WERI-Rb-1 (cell line): ENCODE data around the gene REN.

Experiments
- DNase-seq: peaks from one replicate; pipeline ENCODE4 v3.0.0-alpha.2; 2020
- H3K27ac ChIP-seq: fragments of 250-450 bp; sonication (Bioruptor Pico); 2 replicates; pipeline ENCODE4 v1.5.1; 2020; ENCODE audit warnings: mild to moderate bottlenecking, moderate library complexity
- H3K27me3 ChIP-seq: fragments of 250-450 bp; sonication (Bioruptor Pico); 2 replicates; pipeline ENCODE4 v1.5.1; 2021; ENCODE audit warnings: mild to moderate bottlenecking, low read depth, moderate library complexity; ENCODE audit not compliant: insufficient read depth, severe bottlenecking
- H3K36me3 ChIP-seq: fragments of 250-450 bp; sonication (Bioruptor Pico); 2 replicates; pipeline ENCODE4 v1.5.1; 2020; ENCODE audit warnings: mild to moderate bottlenecking, moderate library complexity
- H3K4me3 ChIP-seq: 2 replicates; pipeline ENCODE4 v1.5.1; 2011; ENCODE audit warnings: low read depth, mild to moderate bottlenecking, control low read depth, low read length
- H3K9me3 ChIP-seq: fragments of 250-450 bp; sonication (Bioruptor Pico); 2 replicates; pipeline ENCODE4 v1.5.1; 2021; ENCODE audit warnings: mild to moderate bottlenecking, moderate library complexity; ENCODE audit not compliant: severe bottlenecking
- TF ChIP-seq, protein P1 (sequence below): IDR thresholded peaks from 2 replicates; pipeline ENCODE4 v1.5.1; 2011; ENCODE audit warnings: low read depth, mild to moderate bottlenecking, control low read depth, inconsistent platforms, low read length

The REN gene

DNA sequence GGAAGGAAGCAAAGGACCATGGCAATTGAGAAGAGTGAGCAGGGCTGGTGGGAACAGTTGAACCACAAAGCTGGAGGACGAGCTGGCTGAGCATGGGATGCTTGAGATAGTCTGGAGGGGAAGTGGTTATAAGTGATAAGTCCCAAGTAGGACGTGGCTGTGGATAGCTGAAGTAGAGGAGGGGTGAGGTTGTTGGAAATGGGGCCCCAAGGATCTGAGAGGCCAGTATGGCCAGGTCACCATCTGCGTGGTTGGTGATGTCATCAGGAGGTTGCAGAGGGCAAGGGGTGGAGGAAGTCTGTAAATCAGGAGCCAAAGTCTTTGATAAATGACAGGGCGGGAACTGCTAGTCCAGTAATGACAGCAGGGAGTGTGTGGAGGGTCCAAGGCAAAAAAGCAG is 11.0 kb upstream of the REN start:
- no peak overlapping the region for H3K4me3 ChIP-seq
- DNase-seq = no peak
- H3K27me3 ChIP-seq = no peaks in the 10 kb centered on the region
- H3K9me3 ChIP-seq = peaks cover 21% of the 10 kb centered on the region
- H3K36me3 ChIP-seq = no peaks in the 10 kb centered on the region
- H3K27ac ChIP-seq = no peak overlapping the region
- TF ChIP-seq, protein P1, sequence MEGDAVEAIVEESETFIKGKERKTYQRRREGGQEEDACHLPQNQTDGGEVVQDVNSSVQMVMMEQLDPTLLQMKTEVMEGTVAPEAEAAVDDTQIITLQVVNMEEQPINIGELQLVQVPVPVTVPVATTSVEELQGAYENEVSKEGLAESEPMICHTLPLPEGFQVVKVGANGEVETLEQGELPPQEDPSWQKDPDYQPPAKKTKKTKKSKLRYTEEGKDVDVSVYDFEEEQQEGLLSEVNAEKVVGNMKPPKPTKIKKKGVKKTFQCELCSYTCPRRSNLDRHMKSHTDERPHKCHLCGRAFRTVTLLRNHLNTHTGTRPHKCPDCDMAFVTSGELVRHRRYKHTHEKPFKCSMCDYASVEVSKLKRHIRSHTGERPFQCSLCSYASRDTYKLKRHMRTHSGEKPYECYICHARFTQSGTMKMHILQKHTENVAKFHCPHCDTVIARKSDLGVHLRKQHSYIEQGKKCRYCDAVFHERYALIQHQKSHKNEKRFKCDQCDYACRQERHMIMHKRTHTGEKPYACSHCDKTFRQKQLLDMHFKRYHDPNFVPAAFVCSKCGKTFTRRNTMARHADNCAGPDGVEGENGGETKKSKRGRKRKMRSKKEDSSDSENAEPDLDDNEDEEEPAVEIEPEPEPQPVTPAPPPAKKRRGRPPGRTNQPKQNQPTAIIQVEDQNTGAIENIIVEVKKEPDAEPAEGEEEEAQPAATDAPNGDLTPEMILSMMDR = no peak

DNA sequence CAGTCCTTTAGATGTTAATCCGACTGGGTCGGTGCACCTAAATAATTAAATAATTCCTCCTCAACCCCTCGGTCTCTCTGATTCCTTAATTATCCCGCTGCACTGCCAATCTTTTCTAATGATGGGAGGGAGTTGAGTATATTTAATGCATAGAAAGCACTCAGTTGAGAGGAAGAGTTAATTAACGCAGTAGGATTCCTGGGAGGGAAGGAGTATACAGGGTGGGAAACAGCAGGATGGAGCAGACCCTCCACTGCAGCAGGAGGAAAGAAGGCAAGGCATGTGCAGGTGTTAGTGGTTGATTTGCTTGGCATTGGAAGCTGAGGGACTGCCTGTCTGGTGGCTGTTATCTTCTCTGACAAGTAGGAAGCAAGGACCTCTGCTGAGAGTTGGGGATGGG is 9.9 kb upstream of the REN start:
- H3K27me3 ChIP-seq = no peaks in the 10 kb centered on the region
- no peak overlapping the region for H3K27ac ChIP-seq
- DNase-seq = no peak
- H3K9me3 ChIP-seq = peaks cover 26% of the 10 kb centered on the region
- TF ChIP-seq, protein P1 = no peak
- H3K4me3 ChIP-seq = no peak overlapping the region
- H3K36me3 ChIP-seq = no peaks in the 10 kb centered on the region

DNA sequence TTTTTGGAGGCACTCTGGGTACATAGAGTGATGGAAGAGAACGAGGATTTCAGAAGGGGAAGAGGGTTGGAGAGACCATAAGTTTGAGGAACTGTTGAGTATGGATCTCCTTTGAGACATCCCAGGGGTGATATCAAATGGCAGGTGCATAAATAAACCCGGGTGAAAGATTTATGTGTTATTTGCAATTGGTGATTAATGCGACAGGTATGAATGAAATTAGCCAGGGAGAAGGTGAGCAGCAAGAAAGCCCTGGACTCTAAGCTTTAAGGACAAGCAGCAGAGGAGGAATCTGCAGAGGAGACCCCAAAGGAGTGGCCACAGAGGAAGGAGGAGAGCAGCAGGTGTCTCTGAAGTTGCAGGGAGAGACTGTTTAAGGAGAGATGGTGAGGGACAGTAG is 8.8 kb upstream of the REN start:
- Histone ChIP-seq H3K27me3 (no peaks in the 10 kb centered on the region), H3K9me3 (peaks cover 29% of the 10 kb centered on the region), H3K4me3 (no peak overlapping the region), H3K27ac (no peak overlapping the region), H3K36me3 (no peaks in the 10 kb centered on the region)
- DNase-seq = no peak
- TF ChIP-seq, protein P1 = no peak

DNA sequence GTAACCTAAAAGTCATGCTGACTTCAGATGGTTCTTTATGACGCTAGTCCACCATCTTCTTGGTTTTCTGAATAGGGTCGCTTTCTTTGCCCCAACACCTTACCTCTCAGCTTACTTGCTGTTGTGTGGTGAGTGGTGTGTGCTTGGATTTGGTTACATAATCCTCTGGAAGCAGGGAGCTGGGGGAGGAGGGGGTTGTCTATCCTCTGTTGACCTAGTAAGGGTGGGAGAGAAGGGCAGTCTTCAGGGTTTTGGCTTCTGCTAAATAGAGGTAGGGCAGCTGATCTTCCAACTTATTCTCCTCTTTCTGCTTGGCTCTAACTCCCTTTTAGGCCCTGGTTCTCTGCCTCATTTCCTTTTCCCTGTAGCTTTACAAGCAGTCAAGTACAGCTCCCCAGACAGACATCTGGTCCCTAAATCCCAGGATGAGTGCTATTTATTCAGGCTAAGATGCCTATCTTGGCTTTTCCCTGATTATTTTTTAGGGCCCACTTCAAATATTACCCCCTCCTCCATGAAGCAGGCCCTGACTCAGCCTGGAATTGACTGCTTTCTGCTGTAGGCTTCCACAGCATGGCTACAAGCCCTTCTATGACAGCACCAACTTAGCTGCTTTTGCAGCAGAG is 6.4 kb upstream of the REN start:
- H3K9me3 ChIP-seq = peaks cover 41% of the 10 kb centered on the region
- DNase-seq = peak; percentile 92

DNA sequence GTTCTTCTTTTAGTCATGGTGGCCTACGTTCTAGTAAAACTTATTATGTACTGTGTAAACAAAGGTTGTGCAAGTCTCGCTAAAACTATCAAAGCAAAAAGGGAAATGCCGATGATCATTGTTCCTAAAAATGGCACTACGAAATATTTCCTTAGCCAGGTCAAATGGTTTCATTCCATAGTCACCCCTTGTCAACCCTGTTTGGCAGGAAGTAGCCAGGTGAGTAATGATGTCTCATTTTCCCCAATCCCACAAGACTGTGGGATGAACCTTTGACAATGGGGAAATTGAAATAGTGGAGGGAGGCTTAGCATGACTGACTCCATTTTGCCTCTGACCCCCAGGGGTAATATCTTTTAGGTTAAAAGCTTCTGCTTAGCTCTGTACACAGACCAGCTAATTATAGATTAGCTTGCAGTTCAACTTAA is 5.6 kb upstream of the REN start:
- TF ChIP-seq, protein P1 = no peak
- Histone ChIP-seq H3K36me3 (no peaks in the 10 kb centered on the region), H3K4me3 (no peak overlapping the region), H3K27me3 (no peaks in the 10 kb centered on the region), H3K27ac (peak overlapping the region; percentile 86), H3K9me3 (peaks cover 39% of the 10 kb centered on the region)
- no peak for DNase-seq

More for the DNA sequence above, 6.4 kb upstream of the REN start:
- TF ChIP-seq, protein P1 = no peak
- Histone ChIP-seq H3K4me3 (no peak overlapping the region), H3K36me3 (no peaks in the 10 kb centered on the region), H3K27ac (peak overlapping the region; percentile 86), H3K27me3 (no peaks in the 10 kb centered on the region)
